Activated CD4-positive, alpha-beta T cell treated with anti-CD3 and anti-CD28 coated beads, Interleukin-2, amount 10 ng/mL, durations not matched to agents 24 days and 14 days (primary cell): Measurements from ENCODE around the gene UPK3A. TPM values are rescaled to one million over a fixed set of nuclear protein-coding genes. Genes with fewer than 3 reads are reported as not detected.
A peak's percentile ranks its signal among the peaks of the same experiment; 100 is the strongest.

ENCODE experiments used
- DNase-seq: peaks from one replicate; pipeline ENCODE4 v3.0.0; 2022
- H3K27ac Mint-ChIP-seq: one replicate; pipeline ENCODE4 v1.8.0; 2022; ENCODE audit warnings: mild to moderate bottlenecking, mixed read lengths
- H3K27me3 Mint-ChIP-seq: one replicate; pipeline ENCODE4 v1.8.0; 2022; ENCODE audit warnings: mixed read lengths
- H3K36me3 Mint-ChIP-seq: one replicate; pipeline ENCODE4 v1.8.0; 2022; ENCODE audit warnings: low read depth, mild to moderate bottlenecking, mixed read lengths
- H3K4me1 Mint-ChIP-seq: one replicate; pipeline ENCODE4 v1.8.0; 2021; ENCODE audit warnings: mixed read lengths
- H3K4me3 Mint-ChIP-seq: one replicate; pipeline ENCODE4 v1.8.0; 2022; ENCODE audit warnings: mild to moderate bottlenecking, moderate library complexity, mixed read lengths
- H3K9me3 Mint-ChIP-seq: one replicate; pipeline ENCODE4 v1.8.0; 2021; ENCODE audit warnings: mixed read lengths
- intact Hi-C: fragments of 100-400 bp; cut with micrococcal nuclease; formaldehyde crosslinking; loops from one replicate; pipeline ENCODE4 v1.15.1; 2023
- total RNA-seq: library from RNA; stranded (reverse); gene quantifications from 2 replicates; pipeline ENCODE4 v1.2.3, GENCODE V29; 2022

Gene UPK3A
- not detected in 2 replicates for total RNA-seq

DNA sequence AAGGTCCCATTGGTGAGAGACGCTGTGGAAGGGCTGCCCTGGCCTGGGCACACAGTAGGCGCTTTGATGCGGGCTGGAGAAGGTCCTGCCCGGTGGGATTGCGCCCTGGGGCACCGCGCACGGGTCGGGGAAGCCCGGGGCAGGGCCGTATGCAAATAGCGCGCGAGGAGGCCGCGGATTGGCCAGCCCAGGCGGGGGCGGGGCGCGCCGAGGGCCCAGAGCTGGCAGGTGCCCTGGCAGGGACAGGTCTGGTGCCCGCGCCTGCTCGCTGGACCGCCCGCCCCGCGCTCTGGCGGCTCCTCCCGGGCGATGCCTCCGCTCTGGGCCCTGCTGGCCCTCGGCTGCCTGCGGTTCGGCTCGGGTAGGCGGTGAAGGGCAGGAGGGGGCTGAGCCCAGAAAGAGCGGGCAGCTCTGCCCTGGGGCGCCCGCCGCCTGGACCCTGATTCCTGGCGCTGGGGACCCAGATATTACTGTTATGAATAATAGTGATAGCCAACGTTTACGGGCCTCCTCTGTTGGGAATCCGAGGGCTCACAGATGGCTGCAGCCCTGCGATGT lies at the start of gene UPK3A:
UPK3A (plus strand) TSS at position 245 of the 558 bp plus-strand sequence; CDS start at position 310, 65 bp downstream.
- peaks cover 6% of the 10 kb centered on the region for H3K4me1 Mint-ChIP-seq
- intact Hi-C loops, result no loop called here
- H3K27ac Mint-ChIP-seq, result no peak within 1 kb of the TSS
- H3K9me3 Mint-ChIP-seq, result no peaks in the 10 kb centered on the region
- DNase-seq, result peak; percentile 87
- no peaks in the 10 kb centered on the region for H3K36me3 Mint-ChIP-seq
- H3K4me3 Mint-ChIP-seq, result no peak within 1 kb of the TSS
- H3K27me3 Mint-ChIP-seq, result peaks cover 23% of the 10 kb centered on the region

DNA sequence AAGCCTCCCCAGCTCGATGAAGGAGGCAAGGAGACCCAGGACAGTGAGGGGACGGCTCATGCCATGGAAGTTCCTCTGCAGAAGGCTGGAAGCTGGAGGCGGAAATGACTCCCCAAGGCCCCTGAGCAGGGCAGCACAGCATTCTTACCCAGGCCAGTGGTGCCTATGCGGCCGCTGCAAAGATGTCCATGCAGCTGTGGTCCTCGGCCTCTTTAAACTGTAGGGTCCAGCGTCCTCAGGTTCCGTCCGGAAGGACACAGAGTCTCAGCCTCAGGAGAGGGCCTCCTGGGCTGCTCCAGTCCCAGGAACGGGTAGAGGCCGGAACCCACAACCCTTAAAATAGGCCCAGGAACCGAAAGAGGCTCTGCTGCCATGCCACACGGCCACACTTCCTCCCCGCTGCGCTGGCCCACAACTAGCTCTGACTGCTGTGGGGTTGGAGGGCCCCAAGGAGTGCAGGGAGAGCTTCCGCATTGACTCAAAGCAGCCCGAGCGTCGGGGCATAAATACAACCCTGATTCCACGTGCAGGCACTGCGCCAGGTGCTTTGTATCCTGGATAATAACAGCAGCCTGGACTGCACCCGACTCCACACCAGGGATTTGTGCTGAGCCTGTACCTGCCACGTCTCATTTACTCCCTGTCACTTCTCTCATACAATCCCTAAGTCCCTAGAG lies 49.5 kb upstream of the UPK3A start:
- Mint-ChIP-seq H3K9me3 (no peaks in the 10 kb centered on the region), H3K4me3 (no peak overlapping the region), H3K27ac (no peak overlapping the region), H3K36me3 (peaks cover 3% of the 10 kb centered on the region), H3K27me3 (no peaks in the 10 kb centered on the region), H3K4me1 (peaks cover 4% of the 10 kb centered on the region)
- peak; percentile 59 for DNase-seq
- intact Hi-C loops, result no loop called here

DNA sequence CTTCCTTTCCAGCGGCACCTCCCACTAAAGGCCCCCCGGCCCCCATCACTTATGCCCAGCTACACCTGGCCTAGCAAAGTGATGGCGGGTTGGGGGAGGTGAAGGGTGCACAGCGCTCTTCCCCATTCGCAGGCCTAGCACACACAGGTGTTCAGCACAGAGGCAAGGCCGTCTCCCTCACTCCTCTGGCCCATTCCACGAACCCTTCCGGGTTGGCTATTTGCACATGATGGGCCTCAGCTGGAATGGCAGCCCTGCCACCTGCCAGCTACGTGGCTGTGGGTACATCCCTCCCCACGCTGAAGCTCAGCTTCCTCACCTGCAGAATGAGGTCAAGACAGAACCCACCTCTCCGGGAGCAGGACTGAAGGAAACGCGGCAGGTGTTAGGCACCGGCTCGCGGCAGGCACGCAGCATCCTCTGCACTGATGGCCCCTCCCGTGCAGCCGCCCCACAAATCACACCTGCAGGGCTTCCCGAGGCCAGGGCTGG lies 48.9 kb upstream of the UPK3A start:
- Mint-ChIP-seq H3K27me3 (no peaks in the 10 kb centered on the region), H3K27ac (no peak overlapping the region), H3K4me1 (peaks cover 4% of the 10 kb centered on the region), H3K9me3 (no peaks in the 10 kb centered on the region), H3K4me3 (no peak overlapping the region), H3K36me3 (peaks cover 3% of the 10 kb centered on the region)
- DNase-seq, result no peak
- intact Hi-C loops, result no loop called here

DNA sequence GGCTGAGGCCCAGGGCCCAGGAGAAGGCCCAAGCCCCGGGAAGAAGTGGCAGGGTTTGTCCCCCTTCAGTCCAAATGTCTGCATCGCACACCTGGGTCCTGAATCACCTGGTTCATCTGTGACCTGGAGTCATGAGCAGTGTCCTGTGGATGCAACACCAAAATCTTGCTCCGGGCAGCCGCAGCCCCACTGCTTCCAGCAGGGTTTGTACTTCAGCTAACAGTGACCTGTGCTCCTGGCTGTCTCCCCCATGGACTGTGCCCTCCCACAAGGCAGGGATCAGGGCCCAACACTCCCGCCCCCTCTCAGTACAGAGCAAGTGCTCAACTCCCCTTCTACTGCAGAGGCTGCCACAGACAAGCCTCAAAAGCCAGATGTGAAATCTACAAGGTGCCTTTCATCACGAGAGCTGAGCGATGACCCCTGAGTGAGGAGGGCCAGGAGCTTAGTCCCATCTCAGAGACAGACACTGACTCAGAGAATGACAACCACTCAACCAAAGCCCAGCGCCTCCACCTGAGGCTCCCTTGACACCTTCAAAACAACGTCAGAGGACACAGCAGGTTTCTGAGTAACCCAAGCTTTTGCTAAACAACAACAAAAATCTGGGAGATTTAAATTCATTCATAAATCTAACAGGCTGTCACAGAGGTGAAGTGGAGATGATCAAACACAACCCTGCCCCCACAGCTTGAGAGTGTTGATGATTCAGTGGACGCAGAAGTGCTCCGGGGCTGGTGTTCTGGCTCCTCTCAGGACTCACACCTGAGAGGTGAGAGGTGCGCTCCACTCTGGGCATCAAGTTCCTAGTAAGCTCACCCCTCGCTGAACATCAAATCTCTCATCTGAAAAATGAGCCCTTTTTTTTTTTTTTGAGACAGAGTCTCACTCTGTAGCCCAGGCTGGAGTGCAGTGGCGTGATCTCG lies 47.4 kb upstream of the UPK3A start:
- no peak for DNase-seq
- intact Hi-C loops, result no loop called here
- H3K9me3 Mint-ChIP-seq, result no peaks in the 10 kb centered on the region
- H3K27ac Mint-ChIP-seq, result no peak overlapping the region
- no peak overlapping the region for H3K4me3 Mint-ChIP-seq
- no peaks in the 10 kb centered on the region for H3K27me3 Mint-ChIP-seq
- peaks cover 10% of the 10 kb centered on the region for H3K4me1 Mint-ChIP-seq
- H3K36me3 Mint-ChIP-seq, result peaks cover 3% of the 10 kb centered on the region

- Mint-ChIP-seq H3K27ac (no peak overlapping the region), H3K4me3 (peak overlapping the region; percentile 20), H3K9me3 (no peaks in the 10 kb centered on the region), H3K36me3 (peaks cover 3% of the 10 kb centered on the region), H3K4me1 (peaks cover 10% of the 10 kb centered on the region), H3K27me3 (no peaks in the 10 kb centered on the region)
- no peak for DNase-seq
- intact Hi-C loops, result no loop called here
Measured at GRCh38 chr22:45238076-45238956, 46.4 kb upstream of the UPK3A start.

GRCh38 chr22:45238957-45239680 lies 45.6 kb upstream of the UPK3A start:
- DNase-seq, result no peak
- H3K9me3 Mint-ChIP-seq, result no peaks in the 10 kb centered on the region

GRCh38 chr22:45239681-45240051 lies 45.1 kb upstream of the UPK3A start:
- Mint-ChIP-seq H3K4me3 (peak overlapping the region; percentile 97), H3K27me3 (no peaks in the 10 kb centered on the region), H3K36me3 (peaks cover 3% of the 10 kb centered on the region), H3K9me3 (no peaks in the 10 kb centered on the region), H3K27ac (peak overlapping the region; percentile 91), H3K4me1 (peaks cover 10% of the 10 kb centered on the region)
- no peak for DNase-seq
- intact Hi-C loops, result loop anchor here (2.0 to 10.0 kb wide), 2 partner anchors 69 to 265 kb away; partner anchors contain the start of gene FAM118A

More at GRCh38 chr22:45238957-45239680, 45.6 kb upstream of the UPK3A start:
- Mint-ChIP-seq H3K27ac (peak overlapping the region; percentile 29), H3K4me1 (peaks cover 10% of the 10 kb centered on the region), H3K4me3 (peak overlapping the region; percentile 97), H3K36me3 (peaks cover 3% of the 10 kb centered on the region), H3K27me3 (no peaks in the 10 kb centered on the region)
- intact Hi-C loops, result no loop called here

GRCh38 chr22:45240104-45240809 lies 44.5 kb upstream of the UPK3A start:
- Mint-ChIP-seq H3K36me3 (peaks cover 3% of the 10 kb centered on the region), H3K4me3 (peak overlapping the region; percentile 97), H3K9me3 (no peaks in the 10 kb centered on the region), H3K4me1 (peaks cover 10% of the 10 kb centered on the region), H3K27ac (peak overlapping the region; percentile 91), H3K27me3 (no peaks in the 10 kb centered on the region)
- peak; percentile 77 for DNase-seq
- intact Hi-C loops, result loop anchor here (2.0 to 10.0 kb wide), 2 partner anchors 69 to 265 kb away; partner anchors contain the start of gene FAM118A

GRCh38 chr22:45240810-45241631 lies 43.7 kb upstream of the UPK3A start, which contains the start of gene KIAA0930:
Gene KIAA0930 (minus strand): TSS chr22:45240894. CDS start chr22:45240703, 191 bp downstream.
- peaks cover 3% of the 10 kb centered on the region for H3K36me3 Mint-ChIP-seq
- peak; percentile 92 for DNase-seq
- intact Hi-C loops, result loop anchor here (2.0 to 10.0 kb wide), 2 partner anchors 68 to 266 kb away; partner anchors contain the start of gene FAM118A
- H3K9me3 Mint-ChIP-seq, result no peaks in the 10 kb centered on the region
- H3K4me1 Mint-ChIP-seq, result peaks cover 10% of the 10 kb centered on the region
- H3K27ac Mint-ChIP-seq, result peak within 1 kb of the TSS; percentile 91
- H3K4me3 Mint-ChIP-seq, result peak within 1 kb of the TSS; percentile 97
- no peaks in the 10 kb centered on the region for H3K27me3 Mint-ChIP-seq

DNA sequence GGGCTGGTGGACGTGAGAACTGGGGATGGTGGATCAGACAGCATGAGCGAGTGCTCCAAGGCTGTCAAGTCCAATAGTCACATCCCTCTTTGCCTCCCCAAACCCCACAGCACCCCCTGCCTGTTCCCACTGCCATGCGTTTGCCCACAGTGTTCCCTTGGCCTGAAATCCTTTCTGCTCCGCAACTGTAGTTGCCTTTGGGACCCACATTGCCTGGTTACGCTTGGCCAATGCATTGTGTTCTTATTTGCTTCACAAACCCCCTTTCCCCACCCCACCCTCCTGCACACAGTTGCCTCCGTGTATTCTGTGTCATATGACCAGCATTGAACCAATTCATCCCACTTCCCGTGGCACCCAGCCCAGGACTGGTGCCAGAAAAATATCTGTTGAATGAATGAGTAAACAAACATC lies 42.0 kb upstream of the UPK3A start:
- H3K27me3 Mint-ChIP-seq, result no peaks in the 10 kb centered on the region
- no peaks in the 10 kb centered on the region for H3K9me3 Mint-ChIP-seq
- no peak overlapping the region for H3K27ac Mint-ChIP-seq
- H3K4me1 Mint-ChIP-seq, result peaks cover 10% of the 10 kb centered on the region
- intact Hi-C loops, result loop anchor here (10.0 kb wide), 1 partner anchor 268 kb away; no protein-coding TSS in a partner anchor
- DNase-seq, result no peak
- no peak overlapping the region for H3K4me3 Mint-ChIP-seq
- H3K36me3 Mint-ChIP-seq, result peaks cover 3% of the 10 kb centered on the region

GRCh38 chr22:45244916-45245315 lies 39.8 kb upstream of the UPK3A start:
- intact Hi-C loops, result loop anchor here (10.0 kb wide), 1 partner anchor 270 kb away; no protein-coding TSS in a partner anchor
- DNase-seq, result no peak

More at GRCh38 chr22:45244916-45245315, 39.8 kb upstream of the UPK3A start:
- H3K27me3 Mint-ChIP-seq, result no peaks in the 10 kb centered on the region
- peaks cover 8% of the 10 kb centered on the region for H3K4me1 Mint-ChIP-seq
- no peaks in the 10 kb centered on the region for H3K36me3 Mint-ChIP-seq
- H3K4me3 Mint-ChIP-seq, result no peak overlapping the region
- no peaks in the 10 kb centered on the region for H3K9me3 Mint-ChIP-seq
- H3K27ac Mint-ChIP-seq, result no peak overlapping the region
